NAMALWA (cell line): Measurements from ENCODE around the gene JADE2.
A peak's percentile ranks its signal among the peaks of the same experiment; 100 is the strongest.
"Not testable (repeated sequence)": the region's sequence is repeated elsewhere in the genome, so short reads cannot be mapped to it uniquely, and the experiment has no call there.

Experiments used
- DNase-seq: peaks from one replicate; pipeline ENCODE4 v3.0.0-alpha.2; 2015; ENCODE audit warnings: low spot score

JADE2 gene

GRCh38 chr5:134552301-134552700 is 26.8 kb downstream of the JADE2 start:
- DNase-seq: no peak

GRCh38 chr5:134552716-134553115 is 27.2 kb downstream of the JADE2 start:
- not testable (repeated sequence) for DNase-seq

- no peak for DNase-seq
These were observed 28.4 kb downstream of the JADE2 start for GRCh38 chr5:134553821-134554267.

GRCh38 chr5:134554319-134555222 is 29.1 kb downstream of the JADE2 start:
- DNase-seq: peak; percentile 77

- DNase-seq: no peak
These were observed 29.9 kb downstream of the JADE2 start for GRCh38 chr5:134555223-134555889.

GRCh38 chr5:134555890-134556311 is 30.4 kb downstream of the JADE2 start:
- DNase-seq: peak; percentile 68

- DNase-seq: not testable (repeated sequence)
These were observed 31.1 kb downstream of the JADE2 start for GRCh38 chr5:134556588-134556987.

GRCh38 chr5:134556994-134557393 is 31.5 kb downstream of the JADE2 start:
- DNase-seq: no peak

GRCh38 chr5:134559672-134560071 is 34.2 kb downstream of the JADE2 start:
- no peak for DNase-seq

- no peak for DNase-seq
These were observed 35.2 kb downstream of the JADE2 start for GRCh38 chr5:134560698-134561097.

- no peak for DNase-seq
These were observed 36.4 kb downstream of the JADE2 start for GRCh38 chr5:134561871-134562296.

- no peak for DNase-seq
These were observed 37.8 kb downstream of the JADE2 start for GRCh38 chr5:134563221-134563620.

GRCh38 chr5:134563962-134564361 is 38.5 kb downstream of the JADE2 start:
- no peak for DNase-seq

- no peak for DNase-seq
These were observed 38.9 kb downstream of the JADE2 start for GRCh38 chr5:134564396-134564795.

GRCh38 chr5:134565791-134566740 is 40.6 kb downstream of the JADE2 start:
- no peak for DNase-seq

GRCh38 chr5:134566741-134567221 is 41.3 kb downstream of the JADE2 start:
- no peak for DNase-seq

GRCh38 chr5:134567641-134568336 is 42.3 kb downstream of the JADE2 start:
- DNase-seq: no peak

GRCh38 chr5:134568337-134568700 is 42.8 kb downstream of the JADE2 start:
- no peak for DNase-seq

- DNase-seq: no peak
These were observed 43.6 kb downstream of the JADE2 start for GRCh38 chr5:134568761-134569695.

GRCh38 chr5:134569758-134570364 is 44.4 kb downstream of the JADE2 start:
- no peak for DNase-seq
